ENCODE data around the gene CTNNA3. TPM values are rescaled to one million over a fixed set of nuclear protein-coding genes. Genes with fewer than 3 reads are reported as not detected.

The CTNNA3 gene
- total RNA-seq, 6 experiments from 2014 or later: 0.19 to 3.6 (median 1.2) TPM

GRCh38 chr10:66782776-66783175 lies 913.2 kb downstream of the CTNNA3 start:
- H3K27ac ChIP-seq: no peak overlapping the region
- DNase-seq: no peak
- H3K27me3 ChIP-seq: no peaks in the 10 kb centered on the region
- no peak overlapping the region for H3K4me3 ChIP-seq
- TF ChIP-seq CTCF (IDR thresholded peaks at IDR 0.05): no peak
- TF ChIP-seq POLR2A (IDR thresholded peaks at IDR 0.05): no peak
- H3K9me3 ChIP-seq: no peaks in the 10 kb centered on the region
- 86% methylated on average over 1 of the region's 1 CpG for WGBS (ENCODE audit: insufficient coverage, low coverage, low lambda C conversion rate, missing lambda C conversion rate)
- intact Hi-C loops (cut with DNase I): no loop called here
- ATAC-seq: no peak
- H3K4me1 ChIP-seq: no peaks in the 10 kb centered on the region
- no peaks in the 10 kb centered on the region for H3K36me3 ChIP-seq

DNA sequence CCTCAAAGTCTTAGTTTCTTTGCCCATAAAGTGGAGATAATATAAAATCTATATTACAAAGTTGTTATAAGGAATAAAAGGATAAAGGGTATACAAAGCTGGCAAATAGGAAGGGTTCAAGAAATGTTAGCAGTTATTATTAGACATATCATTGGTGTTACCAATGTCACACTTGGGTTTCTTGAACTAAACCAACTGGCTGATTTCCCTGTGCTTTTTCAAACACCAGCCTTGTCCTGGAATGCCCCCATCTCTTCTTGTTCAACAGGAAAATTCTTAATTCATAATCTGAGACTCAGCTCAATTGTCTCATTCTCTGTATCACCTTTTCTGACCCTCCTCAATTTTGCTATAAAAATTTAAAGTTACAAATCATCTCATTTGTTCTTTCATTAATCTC lies 913.9 kb downstream of the CTNNA3 start:
- TF ChIP-seq POLR2A (IDR thresholded peaks at IDR 0.05) (no peak), CTCF (IDR thresholded peaks at IDR 0.05) (no peak)
- ATAC-seq (no peak), DNase-seq (no peak)
- Histone ChIP-seq H3K4me1 (no peaks in the 10 kb centered on the region), H3K27ac (no peak overlapping the region), H3K27me3 (no peaks in the 10 kb centered on the region), H3K36me3 (no peaks in the 10 kb centered on the region), H3K4me3 (no peak overlapping the region), H3K9me3 (no peaks in the 10 kb centered on the region)
- intact Hi-C loops (cut with DNase I): no loop called here

DNA sequence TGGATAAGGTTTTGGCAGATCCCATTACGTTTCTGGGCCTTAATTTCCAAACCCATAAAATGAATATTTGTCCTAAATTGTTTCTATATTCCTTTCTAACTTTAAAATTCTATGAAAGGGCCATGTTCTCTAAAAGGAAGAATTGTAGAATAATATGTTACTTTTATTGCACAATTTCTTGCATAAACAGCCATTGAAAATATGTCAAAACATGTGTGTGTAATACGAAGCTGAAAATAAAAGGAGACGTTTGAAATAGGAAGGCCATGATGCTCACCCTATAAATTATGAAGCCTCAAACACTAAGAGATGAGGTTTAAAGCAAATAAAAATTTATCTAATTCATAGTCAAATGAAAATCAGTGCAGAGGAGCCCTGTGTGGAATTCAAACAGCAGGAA lies 915.2 kb downstream of the CTNNA3 start:
- Histone ChIP-seq H3K36me3 (no peaks in the 10 kb centered on the region), H3K27me3 (no peaks in the 10 kb centered on the region), H3K27ac (no peak overlapping the region), H3K4me1 (no peaks in the 10 kb centered on the region), H3K9me3 (no peaks in the 10 kb centered on the region), H3K4me3 (no peak overlapping the region)
- 64% methylated on average over 3 of the region's 3 CpGs for WGBS (ENCODE audit: insufficient coverage, low coverage, low lambda C conversion rate, missing lambda C conversion rate)
- no peak for TF ChIP-seq CTCF (IDR thresholded peaks at IDR 0.05)
- no peak for TF ChIP-seq POLR2A (IDR thresholded peaks at IDR 0.05)
- ATAC-seq (no peak), DNase-seq (no peak)
- intact Hi-C loops (cut with DNase I): no loop called here

- H3K4me3 ChIP-seq: no peak overlapping the region
- H3K36me3 ChIP-seq: no peaks in the 10 kb centered on the region
- no peaks in the 10 kb centered on the region for H3K9me3 ChIP-seq
- 58% methylated on average over 2 of the region's 4 CpGs for WGBS (ENCODE audit: insufficient coverage, low coverage, low lambda C conversion rate, missing lambda C conversion rate)
- intact Hi-C loops (cut with DNase I): no loop called here
- H3K27ac ChIP-seq: no peak overlapping the region
- ATAC-seq (no peak), DNase-seq (no peak)
- TF ChIP-seq CTCF (IDR thresholded peaks at IDR 0.05): no peak
- TF ChIP-seq POLR2A (IDR thresholded peaks at IDR 0.05): no peak
- no peaks in the 10 kb centered on the region for H3K4me1 ChIP-seq
- no peaks in the 10 kb centered on the region for H3K27me3 ChIP-seq
These were observed 917.6 kb downstream of the CTNNA3 start for GRCh38 chr10:66778351-66778750.

DNA sequence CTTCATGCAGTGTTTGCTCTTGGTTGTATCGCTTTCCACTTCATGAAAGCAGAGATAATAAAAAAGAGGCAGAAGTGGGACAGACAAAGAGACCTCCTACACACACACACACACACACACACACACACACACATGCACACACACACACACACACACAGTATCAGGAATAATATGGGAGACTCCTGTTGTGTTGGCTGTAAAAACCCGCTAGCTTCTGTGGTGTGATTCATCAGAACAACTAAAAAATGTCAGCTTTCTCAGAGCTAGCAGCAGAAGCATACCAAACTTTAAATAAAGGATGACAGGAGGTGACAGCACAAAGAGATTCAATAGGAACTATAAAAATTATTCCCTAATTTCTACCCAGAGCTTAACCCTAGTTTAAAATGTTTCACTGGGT lies 918.3 kb downstream of the CTNNA3 start:
- intact Hi-C loops (cut with DNase I): no loop called here
- Histone ChIP-seq H3K36me3 (no peaks in the 10 kb centered on the region), H3K4me3 (no peak overlapping the region), H3K27ac (no peak overlapping the region), H3K4me1 (no peaks in the 10 kb centered on the region), H3K27me3 (no peaks in the 10 kb centered on the region), H3K9me3 (no peaks in the 10 kb centered on the region)
- no peak for DNase-seq
- TF ChIP-seq POLR2A (IDR thresholded peaks at IDR 0.05) (no peak), CTCF (IDR thresholded peaks at IDR 0.05) (no peak)
- WGBS (ENCODE audit: insufficient coverage, low coverage, low lambda C conversion rate, missing lambda C conversion rate): 60% methylated on average over 1 of the region's 2 CpGs
- no peak for ATAC-seq

Data from right lobe of liver (tissue), 6 donors.